Measurements from ENCODE around the gene RPL27A. TPM values are rescaled to one million over a fixed set of nuclear protein-coding genes. Genes with fewer than 3 reads are reported as not detected.

The RPL27A gene
- total and polyA plus RNA-seq, 2 of the 8 experiments (the other 6 are each of a cell fraction or from before 2014, with no cell fraction given) = 1,756 to 1,777 TPM

GRCh38 chr11:8711895-8712442 is 29.4 kb downstream of the RPL27A start:
- Histone ChIP-seq H2BK15ac (ENCODE audit: low read length) (no peak overlapping the region), H3K27ac (ENCODE audit: low read depth, low read length) (no peak overlapping the region), H3K18ac (ENCODE audit: extremely low read depth, low read length) (no peak overlapping the region), H3K14ac (ENCODE audit: insufficient read length) (no peak overlapping the region), H3K23ac (ENCODE audit: insufficient read length) (no peak overlapping the region), H3K36me3 (ENCODE audit: control insufficient read depth in 2 of 4, insufficient read depth in 4 of 4, low read length in 3 of 4) (peaks cover 0 to 2% (median under 1%) of the 10 kb centered on the region in 4 experiments; a peak in 4 of 8 replicates), H3K4me2 (ENCODE audit: insufficient read depth in 1 of 2, low read depth in 2 of 2, low read length in 2 of 2) (no peak overlapping the region), H2AFZ (ENCODE audit: low read length) (no peak overlapping the region), H3K9me3 (ENCODE audit: insufficient read depth in 2 of 2, low read depth in 1 of 2, low read length in 1 of 2) (no peaks in the 10 kb centered on the region), H3K56ac (replicated peaks; ENCODE audit: insufficient read length, low read depth, low read length) (no peak overlapping the region), H2BK5ac (ENCODE audit: low read depth, low read length) (no peak overlapping the region), H4K8ac (ENCODE audit: extremely low read depth, insufficient read depth, low read length) (no peak overlapping the region), H3K9ac (replicated peaks in 1 of 4; ENCODE audit: extremely low read depth in 1 of 4, low read depth in 3 of 4, low read length in 3 of 4) (no peak overlapping the region), H4K5ac (ENCODE audit: insufficient read length, low read depth, low read length) (no peak overlapping the region), H3K27me3 (replicated peaks in 1 of 4; ENCODE audit: control insufficient read depth in 3 of 4, extremely low read depth in 1 of 4, insufficient read depth in 3 of 4, low read length in 3 of 4) (no peaks in the 10 kb centered on the region), H3K79me2 (ENCODE audit: control insufficient read depth in 1 of 2, insufficient read depth in 2 of 2, low read length in 2 of 2) (no peaks in the 10 kb centered on the region), H3K4ac (replicated peaks; ENCODE audit: insufficient read length, low read depth, low read length) (no peak overlapping the region), H3K23me2 (ENCODE audit: low read depth, low read length) (no peaks in the 10 kb centered on the region), H2BK120ac (replicated peaks; ENCODE audit: low read depth, low read length) (no peak overlapping the region), H2BK12ac (ENCODE audit: low read depth, low read length) (no peak overlapping the region), H3K79me1 (ENCODE audit: low read depth, low read length) (no peaks in the 10 kb centered on the region), H4K91ac (replicated peaks; ENCODE audit: insufficient read length, low read length) (no peak overlapping the region), H4K20me1 (replicated peaks in 1 of 2; ENCODE audit: control insufficient read depth in 1 of 2, insufficient read depth in 2 of 2, low read length in 2 of 2) (no peaks in the 10 kb centered on the region), H2AK5ac (ENCODE audit: low read depth, low read length) (no peak overlapping the region), H2BK20ac (ENCODE audit: low read length) (no peak overlapping the region), H3K4me1 (replicated peaks in 1 of 4; ENCODE audit: control insufficient read depth in 3 of 4, insufficient read depth in 4 of 4, low read length in 3 of 4) (peaks cover 0 to 7% (median 6%) of the 10 kb centered on the region in 4 experiments; a peak in 4 of 7 replicates), H3K4me3 (ENCODE audit: extremely low read depth in 1 of 4, insufficient read depth in 2 of 4, low read depth in 3 of 4, low read length in 4 of 4) (no peak overlapping the region)
- DNase-seq (ENCODE audit: low read depth in 1 of 2, low spot score in 2 of 2) (no peak), FAIRE-seq (no peak)
- TF ChIP-seq TAF1 (IDR thresholded peaks at IDR 0.05; ENCODE audit: low read depth, low read length) = no peak
- no peak for TF ChIP-seq RAD21 (IDR thresholded peaks at IDR 0.05 in 1 of 2, conservative IDR thresholded peaks at IDR 0.05 in 1 of 2; ENCODE audit: low read depth in 2 of 2, low read length in 2 of 2)
- no peak for TF ChIP-seq HDAC6 (IDR thresholded peaks at IDR 0.05; ENCODE audit: low read depth, low read length)
- ChIA-PET CTCF (ENCODE audit: partially characterized antibody) (interaction anchor here (0.6 to 1.2 kb wide), 4 partner anchors 16 to 26 kb away, joined by 3 read pairs; no protein-coding TSS in a partner anchor), POLR2A (ENCODE audit: partially characterized antibody) (interaction anchor here (1.1 to 3.7 kb wide), 5 partner anchors 8 to 30 kb away, joined by 3 to 21 read pairs (median 8); partner anchors contain the start of genes RPL27A and TRIM66)
- 88% methylated on average over 5 of the region's 5 CpGs; no CpG with 5 or more reads in 1 of the 2 experiments for WGBS, 2 experiments (ENCODE audit: extremely low coverage in 1 of 2, insufficient coverage in 1 of 2, insufficient read length in 1 of 2, insufficient replicate concordance in 2 of 2, low coverage in 1 of 2, low lambda C conversion rate in 2 of 2, missing lambda C conversion rate in 1 of 2)

Measured in H1 (cell line).